HG02885 (cell line): ENCODE measurements around the gene GATA1.
"Not testable (repeated sequence)": the region's sequence is repeated elsewhere in the genome, so short reads cannot be mapped to it uniquely, and the experiment has no call there.

ENCODE experiments used
- ATAC-seq: cut with Tn5 transposase; IDR thresholded peaks from one replicate; pipeline ENCODE4 v1.9.1; 2021; ENCODE audit warnings: mild to moderate bottlenecking; ENCODE audit not compliant: unreplicated experiment, poor library complexity

The GATA1 gene

GRCh38 chrX:48806081-48806480, 19.7 kb downstream of the GATA1 start:
- no peak for ATAC-seq

- ATAC-seq = no peak
Measured at GRCh38 chrX:48813644-48814043, 27.3 kb downstream of the GATA1 start.

- ATAC-seq = no peak
Measured at GRCh38 chrX:48814722-48815121, 28.3 kb downstream of the GATA1 start.

- no peak for ATAC-seq
Measured at GRCh38 chrX:48815266-48815665, 28.9 kb downstream of the GATA1 start.

GRCh38 chrX:48816014-48816810, 29.8 kb downstream of the GATA1 start:
- ATAC-seq = no peak

- no peak for ATAC-seq
Measured at GRCh38 chrX:48818098-48818497, 31.7 kb downstream of the GATA1 start.

GRCh38 chrX:48818866-48819265, 32.5 kb downstream of the GATA1 start:
- no peak for ATAC-seq

- not testable (repeated sequence) for ATAC-seq
Measured at GRCh38 chrX:48819394-48819793, 33.0 kb downstream of the GATA1 start.

- no peak for ATAC-seq
Measured at GRCh38 chrX:48823053-48823452, 36.7 kb downstream of the GATA1 start.

GRCh38 chrX:48824066-48824465, 37.7 kb downstream of the GATA1 start:
- no peak for ATAC-seq

GRCh38 chrX:48826135-48826875, 39.9 kb downstream of the GATA1 start, which contains the start of gene ERAS:
ERAS (plus strand) TSS chrX:48826513; CDS start chrX:48829124, 2,611 bp downstream.
- ATAC-seq = no peak

- no peak for ATAC-seq
Measured at GRCh38 chrX:48826876-48827653, 40.7 kb downstream of the GATA1 start.

GRCh38 chrX:48827654-48827968, 41.2 kb downstream of the GATA1 start:
- ATAC-seq = no peak

GRCh38 chrX:48829016-48829735, 42.8 kb downstream of the GATA1 start:
- ATAC-seq = no peak

GRCh38 chrX:48831136-48831908, 44.9 kb downstream of the GATA1 start:
- ATAC-seq = no peak

- ATAC-seq = no peak
Measured at GRCh38 chrX:48831909-48832291, 45.5 kb downstream of the GATA1 start.

GRCh38 chrX:48833542-48834138, 47.2 kb downstream of the GATA1 start:
- no peak for ATAC-seq

GRCh38 chrX:48834383-48834709, 48.0 kb downstream of the GATA1 start:
- no peak for ATAC-seq

- no peak for ATAC-seq
Measured at GRCh38 chrX:48835524-48836329, 49.3 kb downstream of the GATA1 start, which contains the start of gene PCSK1N. PCSK1N (minus strand) TSS chrX:48835610; CDS start chrX:48835532, 78 bp downstream.
